ENCODE measurements around the gene PRPF39.

The PRPF39 gene

GRCh38 chr14:45082420-45082819 is 1.5 kb upstream of the PRPF39 start:
- DNase-seq (ENCODE audit: low read depth), result no peak

GRCh38 chr14:45083617-45083975 is 320 bp upstream of the PRPF39 start:
- DNase-seq (ENCODE audit: low read depth), result no peak

GRCh38 chr14:45084946-45085346 is 1.0 kb downstream of the PRPF39 start:
- DNase-seq (ENCODE audit: low read depth), result peak; percentile 11

- peak; percentile 10 for DNase-seq (ENCODE audit: low read depth)
Observed at GRCh38 chr14:45089813-45090212, 5.9 kb downstream of the PRPF39 start.

GRCh38 chr14:45091710-45092109 is 7.8 kb downstream of the PRPF39 start:
- peak; percentile 11 for DNase-seq (ENCODE audit: low read depth)

- DNase-seq (ENCODE audit: low read depth), result no peak
Observed at GRCh38 chr14:45094275-45094674, 10.4 kb downstream of the PRPF39 start.

GRCh38 chr14:45095143-45095542 is 11.2 kb downstream of the PRPF39 start:
- no peak for DNase-seq (ENCODE audit: low read depth)

- DNase-seq (ENCODE audit: low read depth), result no peak
Observed at GRCh38 chr14:45096218-45096617, 12.3 kb downstream of the PRPF39 start.

- no peak for DNase-seq (ENCODE audit: low read depth)
Observed at GRCh38 chr14:45103806-45104205, 19.9 kb downstream of the PRPF39 start.

GRCh38 chr14:45104561-45104960 is 20.6 kb downstream of the PRPF39 start:
- DNase-seq (ENCODE audit: low read depth), result no peak

- no peak for DNase-seq (ENCODE audit: low read depth)
Observed at GRCh38 chr14:45112896-45113781, 29.2 kb downstream of the PRPF39 start.

- no peak for DNase-seq (ENCODE audit: low read depth)
Observed at GRCh38 chr14:45114327-45114726, 30.4 kb downstream of the PRPF39 start.

GRCh38 chr14:45118594-45118993 is 34.7 kb downstream of the PRPF39 start:
- no peak for DNase-seq (ENCODE audit: low read depth)

- no peak for DNase-seq (ENCODE audit: low read depth)
Observed at GRCh38 chr14:45120096-45120495, 36.2 kb downstream of the PRPF39 start.

GRCh38 chr14:45123271-45123670 is 39.4 kb downstream of the PRPF39 start:
- no peak for DNase-seq (ENCODE audit: low read depth)

- DNase-seq (ENCODE audit: low read depth), result no peak
Observed at GRCh38 chr14:45125754-45126153, 41.8 kb downstream of the PRPF39 start.

GRCh38 chr14:45128963-45129629 is 45.2 kb downstream of the PRPF39 start:
- no peak for DNase-seq (ENCODE audit: low read depth)

- no peak for DNase-seq (ENCODE audit: low read depth)
Observed at GRCh38 chr14:45133683-45134050, 49.8 kb downstream of the PRPF39 start.

GRCh38 chr14:45134051-45134958 is 50.4 kb downstream of the PRPF39 start, which contains the start of gene FKBP3:
TSS of gene FKBP3 (minus strand) at chr14:45134481. CDS start at chr14:45134456, 25 bp downstream.
- DNase-seq (ENCODE audit: low read depth), result peak; percentile 94

- DNase-seq (ENCODE audit: low read depth), result no peak
Observed at GRCh38 chr14:45135156-45135555, 51.2 kb downstream of the PRPF39 start.

- peak; percentile 80 for DNase-seq (ENCODE audit: low read depth)
Observed at GRCh38 chr14:45135659-45136395, 51.9 kb downstream of the PRPF39 start, which contains the start of gene FANCM. TSS of gene FANCM (plus strand) at chr14:45135930. CDS start at chr14:45136032, 102 bp downstream.

Data from GM04503 (cell line).